Heart right ventricle (tissue), 16 donors: ENCODE data around the gene IGSF3. TPM values are rescaled to one million over a fixed set of nuclear protein-coding genes. Genes with fewer than 3 reads are reported as not detected.

Experiments
- ATAC-seq, 8 donors: fragments of 200-7000 bp; cut with Tn5 transposase; one replicate each; pipeline ENCODE4 v1.9.1; 2020; ENCODE audit warnings: mild to moderate bottlenecking in 8 of 8, moderate library complexity in 8 of 8, moderate number of reproducible peaks in 1 of 8
- DNase-seq, 2 donors: peaks; one replicate each; pipeline ENCODE4 v3.0.0-alpha.2; 2020
- H3K27ac ChIP-seq, 10 donors: fragments of 200-600 bp; sonication (generic) in 2 of 10; one replicate each; pipeline versions ENCODE4 v1.5.0 to v1.8.0; 2020 to 2022; ENCODE audit warnings: mild to moderate bottlenecking in 3 of 10
- H3K27me3 ChIP-seq, 7 donors: fragments of 200-600 bp; one replicate each; pipeline ENCODE4 v1.8.0; 2021 to 2022; ENCODE audit warnings: mild to moderate bottlenecking in 2 of 7
- H3K36me3 ChIP-seq, 9 donors: fragments of 200-600 bp; sonication (generic) in 1 of 9; one replicate each; pipeline versions ENCODE4 v1.5.0 to v1.8.0; 2020 to 2022; ENCODE audit warnings: mild to moderate bottlenecking in 2 of 9
- H3K4me1 ChIP-seq, 9 donors: fragments of 200-600 bp; sonication (generic) in 1 of 9; one replicate each; pipeline versions ENCODE4 v1.5.0 to v1.8.0; 2020 to 2022; ENCODE audit warnings: mild to moderate bottlenecking in 4 of 9
- H3K4me3 ChIP-seq, 10 donors: fragments of 200-600 bp; sonication (generic) in 2 of 10; one replicate each; pipeline versions ENCODE4 v1.5.0 to v1.8.0; 2020 to 2022; ENCODE audit warnings: mild to moderate bottlenecking in 7 of 10, moderate library complexity in 2 of 10
- H3K9me3 ChIP-seq, 11 donors: fragments of 200-600 bp in 10 of 11; sonication (generic) in 2 of 11; one replicate each; pipeline versions ENCODE4 v1.5.0 to v1.8.0; 2013 to 2022; ENCODE audit warnings: mild to moderate bottlenecking in 2 of 11, control low read depth in 1 of 11, moderate library complexity in 1 of 11
- CTCF ChIP-seq, 9 donors: fragments of 200-600 bp; sonication (generic) in 2 of 9; IDR thresholded peaks; one replicate each; pipeline versions ENCODE4 v1.5.0 to v1.8.0; 2021 to 2022; ENCODE audit warnings: antibody characterized with exemption in 9 of 9, mild to moderate bottlenecking in 5 of 9, moderate library complexity in 1 of 9
- WGBS, 2 donors: extraction: QIAGEN DNeasy Blood & Tissue Kit; methylation state at CpG; one replicate each; pipeline ENCODE4 v1.1.7; 2013; ENCODE audit warnings: inconsistent platforms in 1 of 2; 5-methylcytosine and 5-hydroxymethylcytosine counted together
- intact Hi-C, 10 donors: fragments of 100-400 bp; cut with DNase I; formaldehyde crosslinking; loops; one replicate each; pipeline versions ENCODE4 v1.11.1 to v1.14.2; 2022
- polyA plus RNA-seq, 2 donors: library from polyadenylated mRNA; stranded (reverse); fragments of 200-250 nt; gene quantifications; one replicate each; pipeline ENCODE4 v1.2.3, GENCODE V29; 2013
- total RNA-seq, 10 donors: library from RNA; stranded (reverse); fragmentation: NEBNext Ultra II Directional in 3 of 10; extraction: Animal tissue kit (Norgen Biotek cat#: 25700) in 3 of 10; gene quantifications; one replicate each; pipeline versions ENCODE4 v1.2.1 to v1.2.4, GENCODE V29; 2021 to 2023
- donor health status: Arrhythmogenic right ventricular cardiomyopathy.
- donor health status: ischemic (EF 13 %, LVEDD 7.1; RV severe dilation, severe dysfunction).
- donor health status: healthy with polysubstance abuse.
- donor health status: DM: no; HTN: yes; CAD: no.
- donor health status: DM: no; HTN: no; CAD: no.
- donor health status: ischemic (EF 25% LVEDD 6.9; RV normal size, moderate dysfunction).
- donor health status: ischemic (EF 25% LVEDD 5.7; RV mildly dilated, moderate dysfunction).
- donor health status: healthy.
- donor health status: DM: yes; HTN: yes; CAD: no.
- donor health status: Ischemic cardiomyopathy.
- donor health status: ischemic (EF 35%, LVEDD 5.7; RV mildly dilated, moderate dysfunction).
- donor health status: nonischemic (EF 11% LVEDD 7.7; RV severe dilation, severe dysfunction).
- donor health status: DM: yes; HTN: yes; CAD: no.
- donor health status: PGD.
- donor health status: ischemic (EF 29% LVEDD 5.4; RV normal size, mild dysfunction).
- donor health status: nonischemic (EF 23%, LVEDD 6.1; RV moderate dilation, normal function).

Gene IGSF3
- total and polyA plus RNA-seq, 12 donors: 4.0 to 21.2 (median 12.8) TPM

GRCh38 chr1:116553386-116554115 lies 114.0 kb downstream of the IGSF3 start:
- no peaks in the 10 kb centered on the region for H3K9me3 ChIP-seq
- H3K27me3 ChIP-seq: no peaks in the 10 kb centered on the region
- H3K4me3 ChIP-seq: no peak overlapping the region
- no peak for TF ChIP-seq CTCF (IDR thresholded peaks at IDR 0.05)
- ATAC-seq (no peak), DNase-seq (no peak)
- 92 to 100% methylated on average over 1 of the region's 1 CpG for WGBS, 2 donors
- H3K27ac ChIP-seq: no peak overlapping the region
- intact Hi-C loops: no loop called here
- no peaks in the 10 kb centered on the region for H3K36me3 ChIP-seq
- peaks cover 0 to 59% (median 33%) of the 10 kb centered on the region in 9 donors for H3K4me1 ChIP-seq

GRCh38 chr1:116546354-116546977 lies 121.1 kb downstream of the IGSF3 start:
- Histone ChIP-seq H3K9me3 (no peaks in the 10 kb centered on the region), H3K27ac (no peak overlapping the region), H3K4me3 (no peak overlapping the region), H3K36me3 (peaks cover 0 to 31% (median 18%) of the 10 kb centered on the region in 9 donors), H3K4me1 (peaks cover 0 to 15% (median 0%) of the 10 kb centered on the region in 9 donors), H3K27me3 (no peaks in the 10 kb centered on the region)
- intact Hi-C loops: no loop called here
- ATAC-seq: no peak
- no peak for TF ChIP-seq CTCF (IDR thresholded peaks at IDR 0.05)
- WGBS, 2 donors: 86 to 89% methylated on average over 4 of the region's 4 CpGs
- no peak for DNase-seq

GRCh38 chr1:116545359-116545705 lies 122.2 kb downstream of the IGSF3 start:
- TF ChIP-seq CTCF (IDR thresholded peaks at IDR 0.05): no peak
- DNase-seq: no peak
- Histone ChIP-seq H3K9me3 (no peaks in the 10 kb centered on the region), H3K4me1 (peaks cover 0 to 21% (median 0%) of the 10 kb centered on the region in 9 donors), H3K27ac (no peak overlapping the region), H3K4me3 (no peak overlapping the region), H3K27me3 (no peaks in the 10 kb centered on the region), H3K36me3 (peaks cover 0 to 41% (median 18%) of the 10 kb centered on the region in 9 donors)
- intact Hi-C loops: no loop called here
- WGBS, 2 donors: 89 to 91% methylated on average over 2 of the region's 2 CpGs
- no peak for ATAC-seq

- Histone ChIP-seq H3K27ac (no peak overlapping the region), H3K36me3 (peaks cover 0 to 46% (median 18%) of the 10 kb centered on the region in 9 donors)
Observed at GRCh38 chr1:116544588-116545358, 122.8 kb downstream of the IGSF3 start.

More at GRCh38 chr1:116544588-116545358, 122.8 kb downstream of the IGSF3 start:
- DNase-seq (no peak), ATAC-seq (peak in 1 of 8 donors; percentile 31)
- intact Hi-C loops: no loop called here
- Histone ChIP-seq H3K4me3 (no peak overlapping the region), H3K9me3 (no peaks in the 10 kb centered on the region), H3K27me3 (no peaks in the 10 kb centered on the region), H3K4me1 (peaks cover 0 to 23% (median 0%) of the 10 kb centered on the region in 9 donors)
- WGBS, 2 donors: 93 to 95% methylated on average over 8 of the region's 8 CpGs
- TF ChIP-seq CTCF (IDR thresholded peaks at IDR 0.05): no peak
